SU-DHL-6 (cell line): ENCODE results near the gene GANAB.

Experiments used
- EZH2phosphoT487 ChIP-seq: fragments of 200-600 bp; sonication (generic), shearing (Covaris generic); conservative IDR thresholded peaks from 2 replicates; pipeline ENCODE4 v1.6.1; 2018; ENCODE audit warnings: mild to moderate bottlenecking, antibody characterized with exemption, low read length, moderate library complexity, mixed read lengths
- TF ChIP-seq, protein P1 (sequence below): fragments of 200-600 bp; sonication (generic); IDR thresholded peaks from one replicate; pipeline ENCODE4 v1.5.1; 2017; ENCODE audit warnings: antibody characterized with exemption, mild to moderate bottlenecking, low read length, moderate library complexity; ENCODE audit not compliant: insufficient read depth, poor library complexity, severe bottlenecking

DNA sequence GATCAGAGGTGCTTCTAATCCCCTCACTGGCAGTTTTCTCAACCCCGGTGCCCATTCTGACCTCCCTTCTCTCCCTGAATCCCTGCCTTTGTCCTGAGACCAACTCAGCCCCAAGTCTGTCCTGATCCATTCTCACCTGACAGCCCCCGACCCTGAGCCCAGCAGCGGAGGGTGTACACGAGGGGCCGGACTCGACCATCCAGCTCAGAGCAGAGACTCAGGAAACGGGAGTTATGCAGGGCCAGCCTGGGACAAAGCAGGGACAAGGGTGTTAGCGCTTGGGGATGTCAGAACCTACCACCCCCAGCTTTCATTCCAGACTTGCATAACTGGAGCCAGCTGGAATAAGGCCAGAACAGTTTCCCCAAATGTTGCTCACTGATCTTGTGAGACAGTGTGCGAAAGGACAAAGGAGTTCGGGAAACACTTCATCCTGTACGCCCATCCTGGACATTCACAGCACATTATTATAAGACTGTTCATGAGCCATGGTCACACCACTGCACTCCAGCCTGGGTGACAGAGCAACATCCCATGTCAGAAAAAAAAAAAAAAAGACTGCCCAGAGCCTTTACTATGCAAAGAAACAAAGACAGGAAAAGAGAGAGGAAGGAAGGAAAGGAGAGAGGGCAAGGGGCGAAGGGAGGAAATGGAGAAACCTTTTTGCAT, 69.2 kb downstream of the GANAB start:
- TF ChIP-seq, protein P1, sequence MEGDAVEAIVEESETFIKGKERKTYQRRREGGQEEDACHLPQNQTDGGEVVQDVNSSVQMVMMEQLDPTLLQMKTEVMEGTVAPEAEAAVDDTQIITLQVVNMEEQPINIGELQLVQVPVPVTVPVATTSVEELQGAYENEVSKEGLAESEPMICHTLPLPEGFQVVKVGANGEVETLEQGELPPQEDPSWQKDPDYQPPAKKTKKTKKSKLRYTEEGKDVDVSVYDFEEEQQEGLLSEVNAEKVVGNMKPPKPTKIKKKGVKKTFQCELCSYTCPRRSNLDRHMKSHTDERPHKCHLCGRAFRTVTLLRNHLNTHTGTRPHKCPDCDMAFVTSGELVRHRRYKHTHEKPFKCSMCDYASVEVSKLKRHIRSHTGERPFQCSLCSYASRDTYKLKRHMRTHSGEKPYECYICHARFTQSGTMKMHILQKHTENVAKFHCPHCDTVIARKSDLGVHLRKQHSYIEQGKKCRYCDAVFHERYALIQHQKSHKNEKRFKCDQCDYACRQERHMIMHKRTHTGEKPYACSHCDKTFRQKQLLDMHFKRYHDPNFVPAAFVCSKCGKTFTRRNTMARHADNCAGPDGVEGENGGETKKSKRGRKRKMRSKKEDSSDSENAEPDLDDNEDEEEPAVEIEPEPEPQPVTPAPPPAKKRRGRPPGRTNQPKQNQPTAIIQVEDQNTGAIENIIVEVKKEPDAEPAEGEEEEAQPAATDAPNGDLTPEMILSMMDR = no peak
- TF ChIP-seq EZH2phosphoT487 = no peak
